ENCODE measurements around the gene FBXL20.
"Not testable (repeated sequence)": the region's sequence is repeated elsewhere in the genome, so short reads cannot be mapped to it uniquely, and the experiment has no call there.

GRCh38 chr17:39346863-39347262 lies 54.6 kb downstream of the FBXL20 start:
- not testable (repeated sequence) for TF ChIP-seq EZH2phosphoT487 (IDR thresholded peaks at IDR 0.05; ENCODE audit: borderline replicate concordance, low read depth); JUND (IDR thresholded peaks at IDR 0.05); RCOR1 (IDR thresholded peaks at IDR 0.05; ENCODE audit: low read length); CTCF (IDR thresholded peaks at IDR 0.05); RAD21 (IDR thresholded peaks at IDR 0.05; ENCODE audit: low read length); MAX (IDR thresholded peaks at IDR 0.05; ENCODE audit: low read depth); SIN3A (IDR thresholded peaks at IDR 0.05; ENCODE audit: borderline replicate concordance, low read depth, low read length); YY1 (IDR thresholded peaks at IDR 0.05; ENCODE audit: low read depth)

All from SK-N-SH (cell line).